Measurements from ENCODE around the gene MPG. TPM values are rescaled to one million over a fixed set of nuclear protein-coding genes. Genes with fewer than 3 reads are reported as not detected.

Gene MPG
- polyA plus RNA-seq, 1 of the 3 experiments (the other 2 are of a cell fraction), result 98.3 TPM

GRCh38 chr16:64914-65255, 13.1 kb upstream of the MPG start:
- Histone ChIP-seq H3K9me3 (no peaks in the 10 kb centered on the region), H4K20me1 (ENCODE audit: insufficient read depth) (peaks cover 54% of the 10 kb centered on the region), H3K79me2 (ENCODE audit: insufficient read depth) (peaks cover 36% of the 10 kb centered on the region), H3K36me3 (replicated peaks in 1 of 2; ENCODE audit: control insufficient read depth in 1 of 2, insufficient read depth in 2 of 2, low read length in 1 of 2) (peaks cover 3 to 35% of the 10 kb centered on the region in 2 experiments), H3K4me1 (ENCODE audit: control insufficient read depth in 1 of 2, insufficient read depth in 2 of 2, low read depth in 1 of 2, low read length in 1 of 2) (peaks cover 0 to 3% of the 10 kb centered on the region in 2 experiments; a peak in 1 of 4 replicates), H3K27ac (ENCODE audit: low read depth in 2 of 2, low read length in 1 of 2) (no peak overlapping the region), H3K4me3 (ENCODE audit: low read depth in 2 of 2, low read length in 1 of 2) (no peak overlapping the region), H2AFZ (ENCODE audit: low read depth) (no peak overlapping the region), H3K27me3 (ENCODE audit: insufficient read depth) (no peaks in the 10 kb centered on the region), H3K9ac (no peak overlapping the region), H3K9me2 (no peaks in the 10 kb centered on the region), H3K4me2 (no peak overlapping the region), H3F3A (replicated peaks; ENCODE audit: insufficient read depth) (no peaks in the 10 kb centered on the region)
- POLR2A ChIA-PET, result interaction anchor here (0.6 kb wide), 1 partner anchor 135 kb away, joined by 3 read pairs; no protein-coding TSS in a partner anchor
- CTCF ChIA-PET, result interaction anchor here (0.6 to 21.2 kb wide), 15 partner anchors 8 to 298 kb away, joined by 3 to 793 read pairs (median 7); partner anchors contain the start of genes HBQ1 and MPG
- no peak for TF ChIP-seq REST (IDR thresholded peaks at IDR 0.05; ENCODE audit: low read depth, low read length)
- no peak for TF ChIP-seq RAD21 (IDR thresholded peaks at IDR 0.05; ENCODE audit: low read length)
- TF ChIP-seq GATA2 (CRISPR knock-in tag; IDR thresholded peaks at IDR 0.05), result no peak
- TF ChIP-seq FOXM1 (IDR thresholded peaks at IDR 0.05; ENCODE audit: low read depth), result no peak
- no peak for TF ChIP-seq NRF1 (IDR thresholded peaks at IDR 0.05; ENCODE audit: low read depth, low read length)
- TF ChIP-seq RCOR1 (IDR thresholded peaks at IDR 0.05; ENCODE audit: low read length), result no peak
- TF ChIP-seq ZBTB33 (IDR thresholded peaks at IDR 0.05; ENCODE audit: borderline replicate concordance, low read depth), result no peak
- TF ChIP-seq USF2 (IDR thresholded peaks at IDR 0.05; ENCODE audit: borderline replicate concordance, low read depth, low read length), result no peak
- no peak for TF ChIP-seq CHD2 (IDR thresholded peaks at IDR 0.05; ENCODE audit: low read length, partially characterized antibody)
- no peak for TF ChIP-seq TAF1 (IDR thresholded peaks at IDR 0.05; ENCODE audit: borderline replicate concordance, low read depth, low read length)
- no peak for DNase-seq
- 43% methylated on average over 1 of the region's 9 CpGs for WGBS (ENCODE audit: low lambda C conversion rate)
